ENCODE results near the gene PDE7B. TPM values are rescaled to one million over a fixed set of nuclear protein-coding genes. Genes with fewer than 3 reads are reported as not detected.

Gene PDE7B
- total and polyA plus RNA-seq, 8 donors = 1.3 to 4.7 (median 3.6) TPM

DNA sequence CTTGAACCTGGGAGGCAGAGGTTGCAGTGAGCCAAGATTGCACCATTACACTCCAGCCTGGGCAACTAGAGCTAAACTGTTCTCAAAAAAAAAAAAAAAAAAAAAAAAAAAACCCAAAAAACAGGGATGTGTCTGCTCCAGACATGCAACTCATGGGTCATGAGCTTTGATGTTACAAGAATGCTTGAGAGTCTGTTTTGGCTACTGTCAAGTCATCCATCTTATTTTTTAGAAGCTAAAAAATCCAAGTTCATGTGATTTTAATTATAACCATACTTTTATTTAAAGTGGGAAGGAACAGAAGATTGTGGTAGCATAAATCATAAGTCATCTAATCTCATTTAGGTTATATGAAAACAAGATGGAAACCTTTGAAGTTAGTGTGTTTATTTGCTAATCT lies 120.6 kb downstream of the PDE7B start:
- no peaks in the 10 kb centered on the region for H3K36me3 ChIP-seq
- H3K27ac ChIP-seq = no peak overlapping the region
- no peaks in the 10 kb centered on the region for H3K9me3 ChIP-seq
- H3K27me3 ChIP-seq = no peaks in the 10 kb centered on the region
- H3K4me1 ChIP-seq = no peaks in the 10 kb centered on the region
- no peak overlapping the region for H3K4me3 ChIP-seq
- intact Hi-C loops (cut with DNase I) = no loop called here
- ATAC-seq (no peak), DNase-seq (no peak)
- TF ChIP-seq, protein P1, sequence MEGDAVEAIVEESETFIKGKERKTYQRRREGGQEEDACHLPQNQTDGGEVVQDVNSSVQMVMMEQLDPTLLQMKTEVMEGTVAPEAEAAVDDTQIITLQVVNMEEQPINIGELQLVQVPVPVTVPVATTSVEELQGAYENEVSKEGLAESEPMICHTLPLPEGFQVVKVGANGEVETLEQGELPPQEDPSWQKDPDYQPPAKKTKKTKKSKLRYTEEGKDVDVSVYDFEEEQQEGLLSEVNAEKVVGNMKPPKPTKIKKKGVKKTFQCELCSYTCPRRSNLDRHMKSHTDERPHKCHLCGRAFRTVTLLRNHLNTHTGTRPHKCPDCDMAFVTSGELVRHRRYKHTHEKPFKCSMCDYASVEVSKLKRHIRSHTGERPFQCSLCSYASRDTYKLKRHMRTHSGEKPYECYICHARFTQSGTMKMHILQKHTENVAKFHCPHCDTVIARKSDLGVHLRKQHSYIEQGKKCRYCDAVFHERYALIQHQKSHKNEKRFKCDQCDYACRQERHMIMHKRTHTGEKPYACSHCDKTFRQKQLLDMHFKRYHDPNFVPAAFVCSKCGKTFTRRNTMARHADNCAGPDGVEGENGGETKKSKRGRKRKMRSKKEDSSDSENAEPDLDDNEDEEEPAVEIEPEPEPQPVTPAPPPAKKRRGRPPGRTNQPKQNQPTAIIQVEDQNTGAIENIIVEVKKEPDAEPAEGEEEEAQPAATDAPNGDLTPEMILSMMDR (IDR thresholded peaks at IDR 0.05) = no peak

DNA sequence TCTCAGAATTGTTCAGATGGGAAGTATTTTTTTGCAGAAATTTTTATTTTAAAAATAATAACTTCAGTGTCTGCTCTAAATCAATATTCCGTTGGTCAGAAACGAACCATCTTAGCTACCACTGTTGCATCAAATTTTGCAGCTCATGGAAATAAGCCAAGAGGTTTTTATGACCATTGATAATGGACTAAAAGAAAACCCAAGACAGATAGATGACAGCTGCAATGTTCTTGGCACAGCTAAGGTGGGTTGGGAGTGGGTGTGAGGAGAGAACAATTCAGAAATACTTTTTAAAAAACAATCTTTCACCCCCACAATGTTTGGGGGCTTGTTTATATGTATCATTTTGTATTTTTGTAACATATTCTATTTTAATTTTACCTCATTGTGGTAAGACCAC lies 121.1 kb downstream of the PDE7B start:
- DNase-seq (no peak), ATAC-seq (no peak)
- H3K4me1 ChIP-seq = no peaks in the 10 kb centered on the region
- no peaks in the 10 kb centered on the region for H3K9me3 ChIP-seq
- TF ChIP-seq, protein P1 (IDR thresholded peaks at IDR 0.05) = no peak
- no peak overlapping the region for H3K27ac ChIP-seq
- no peaks in the 10 kb centered on the region for H3K27me3 ChIP-seq
- intact Hi-C loops (cut with DNase I) = no loop called here
- H3K4me3 ChIP-seq = no peak overlapping the region
- H3K36me3 ChIP-seq = no peaks in the 10 kb centered on the region

DNA sequence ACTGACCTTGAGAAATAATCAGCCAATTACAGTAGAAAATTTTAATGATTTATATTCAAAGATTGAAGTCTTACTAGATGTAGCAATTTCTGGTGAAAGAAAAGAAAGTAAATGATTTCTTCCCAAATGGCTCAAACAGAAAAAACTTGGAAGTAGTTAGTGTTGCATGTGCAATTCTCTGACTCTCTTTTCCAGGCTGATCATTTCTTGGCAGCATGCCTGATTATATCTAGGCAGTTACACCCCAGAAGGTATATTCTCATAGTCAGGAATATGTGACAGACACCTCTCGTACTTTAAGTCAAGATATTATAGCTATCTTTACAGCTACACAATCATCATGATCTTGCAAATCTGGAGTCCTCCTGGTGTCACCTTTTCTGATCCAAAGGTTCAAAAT lies 122.9 kb downstream of the PDE7B start:
- Histone ChIP-seq H3K4me3 (no peak overlapping the region), H3K27me3 (no peaks in the 10 kb centered on the region), H3K4me1 (no peaks in the 10 kb centered on the region), H3K27ac (no peak overlapping the region), H3K9me3 (no peaks in the 10 kb centered on the region), H3K36me3 (no peaks in the 10 kb centered on the region)
- TF ChIP-seq, protein P1 (IDR thresholded peaks at IDR 0.05) = no peak
- ATAC-seq (no peak), DNase-seq (peak in 1 of 4 donors; percentile 1)
- intact Hi-C loops (cut with DNase I) = no loop called here

DNA sequence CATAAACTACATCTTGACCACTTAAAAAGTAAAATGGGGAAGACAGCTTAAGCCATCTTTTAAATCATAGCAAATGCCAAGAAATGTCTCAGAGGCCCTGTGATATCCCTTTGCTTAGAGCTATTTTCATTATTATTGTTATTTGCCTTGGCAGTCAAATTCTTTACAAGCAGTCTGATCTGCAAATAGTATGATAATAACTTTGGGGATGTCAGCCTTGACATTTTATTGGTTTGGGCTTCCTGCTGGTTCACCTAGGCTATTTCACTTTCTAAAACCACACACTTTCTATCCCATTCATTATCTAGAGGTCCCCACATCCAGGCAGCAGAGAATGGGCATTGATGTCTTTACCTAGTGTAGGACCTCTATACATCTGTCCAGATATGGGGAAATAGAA lies 125.1 kb downstream of the PDE7B start:
- no peaks in the 10 kb centered on the region for H3K9me3 ChIP-seq
- intact Hi-C loops (cut with DNase I) = no loop called here
- H3K36me3 ChIP-seq = no peaks in the 10 kb centered on the region
- ATAC-seq (no peak), DNase-seq (no peak)
- H3K4me3 ChIP-seq = no peak overlapping the region
- TF ChIP-seq, protein P1 (IDR thresholded peaks at IDR 0.05) = no peak
- H3K27ac ChIP-seq = no peak overlapping the region
- no peaks in the 10 kb centered on the region for H3K4me1 ChIP-seq
- no peaks in the 10 kb centered on the region for H3K27me3 ChIP-seq

DNA sequence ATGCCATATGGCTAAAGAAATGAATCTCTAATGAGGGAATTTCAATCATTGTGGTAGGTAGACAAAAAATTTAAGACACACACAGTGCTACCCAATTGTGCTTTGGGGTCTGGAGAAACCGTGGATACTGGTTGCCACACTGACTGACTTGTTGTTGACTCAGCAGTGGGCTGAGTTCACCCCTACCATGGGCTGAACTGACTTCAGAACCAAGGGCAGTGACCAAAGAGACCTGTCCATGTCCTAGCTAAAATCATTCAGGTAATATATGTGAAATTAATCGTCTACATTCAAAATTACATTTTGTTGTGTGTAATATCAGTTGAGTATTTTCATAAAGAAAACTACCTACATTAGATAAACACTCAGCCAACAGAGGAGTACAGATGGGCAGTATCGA lies 131.6 kb downstream of the PDE7B start:
- Histone ChIP-seq H3K4me3 (no peak overlapping the region), H3K36me3 (no peaks in the 10 kb centered on the region), H3K4me1 (no peaks in the 10 kb centered on the region), H3K27me3 (no peaks in the 10 kb centered on the region), H3K9me3 (no peaks in the 10 kb centered on the region), H3K27ac (no peak overlapping the region)
- ATAC-seq (no peak), DNase-seq (no peak)
- TF ChIP-seq, protein P1 (IDR thresholded peaks at IDR 0.05) = no peak
- intact Hi-C loops (cut with DNase I) = no loop called here
